ENCODE results near the gene TUSC2.

- TF ChIP-seq ZNF292 (tag by site-specific recombination; IDR thresholded peaks at IDR 0.05; ENCODE audit: borderline replicate concordance, low read depth): no peak
- TF ChIP-seq, protein P1, sequence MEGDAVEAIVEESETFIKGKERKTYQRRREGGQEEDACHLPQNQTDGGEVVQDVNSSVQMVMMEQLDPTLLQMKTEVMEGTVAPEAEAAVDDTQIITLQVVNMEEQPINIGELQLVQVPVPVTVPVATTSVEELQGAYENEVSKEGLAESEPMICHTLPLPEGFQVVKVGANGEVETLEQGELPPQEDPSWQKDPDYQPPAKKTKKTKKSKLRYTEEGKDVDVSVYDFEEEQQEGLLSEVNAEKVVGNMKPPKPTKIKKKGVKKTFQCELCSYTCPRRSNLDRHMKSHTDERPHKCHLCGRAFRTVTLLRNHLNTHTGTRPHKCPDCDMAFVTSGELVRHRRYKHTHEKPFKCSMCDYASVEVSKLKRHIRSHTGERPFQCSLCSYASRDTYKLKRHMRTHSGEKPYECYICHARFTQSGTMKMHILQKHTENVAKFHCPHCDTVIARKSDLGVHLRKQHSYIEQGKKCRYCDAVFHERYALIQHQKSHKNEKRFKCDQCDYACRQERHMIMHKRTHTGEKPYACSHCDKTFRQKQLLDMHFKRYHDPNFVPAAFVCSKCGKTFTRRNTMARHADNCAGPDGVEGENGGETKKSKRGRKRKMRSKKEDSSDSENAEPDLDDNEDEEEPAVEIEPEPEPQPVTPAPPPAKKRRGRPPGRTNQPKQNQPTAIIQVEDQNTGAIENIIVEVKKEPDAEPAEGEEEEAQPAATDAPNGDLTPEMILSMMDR (tag by site-specific recombination; IDR thresholded peaks at IDR 0.05): no peak
- no peak for TF ChIP-seq ZNF704 (tag by site-specific recombination; IDR thresholded peaks at IDR 0.05)
Observed at GRCh38 chr3:50326182-50326541, 1.9 kb downstream of the TUSC2 start.
